GM10266 (cell line): Measurements from ENCODE around the gene RTTN.

Source experiments
- DNase-seq: peaks from one replicate; pipeline ENCODE4 v3.0.0; 2012; ENCODE audit errors: extremely low spot score
- CTCF ChIP-seq: IDR thresholded peaks from 2 replicates; pipeline ENCODE4 v1.5.1; 2012; ENCODE audit warnings: mild to moderate bottlenecking, low read depth; ENCODE audit not compliant: control insufficient read depth, insufficient read depth; ENCODE audit errors: missing control alignments

RTTN gene

GRCh38 chr18:69956665-69957620, 248.5 kb downstream of the RTTN start:
- TF ChIP-seq CTCF, result no peak

GRCh38 chr18:69956057-69956456, 249.4 kb downstream of the RTTN start:
- DNase-seq, result no peak
- TF ChIP-seq CTCF, result no peak

More at GRCh38 chr18:69956665-69957620, 248.5 kb downstream of the RTTN start:
- no peak for DNase-seq

GRCh38 chr18:69954719-69955480, 250.6 kb downstream of the RTTN start:
- DNase-seq, result no peak
- no peak for TF ChIP-seq CTCF

GRCh38 chr18:69953191-69953590, 252.3 kb downstream of the RTTN start:
- no peak for TF ChIP-seq CTCF
- no peak for DNase-seq
